NCI-H82 (cell line): Measurements from ENCODE around the gene ANO7.
"Not testable (repeated sequence)": the region's sequence is repeated elsewhere in the genome, so short reads cannot be mapped to it uniquely, and the experiment has no call there.

Experiments used
- DNase-seq: peaks from one replicate; lab custom pipeline; 2025; lab: John Stamatoyannopoulos, UW

The ANO7 gene

GRCh38 chr2:241190291-241190981 is 2.0 kb downstream of the ANO7 start:
- DNase-seq = no peak

GRCh38 chr2:241191081-241191480 is 2.6 kb downstream of the ANO7 start:
- DNase-seq = no peak

- DNase-seq = no peak
These were observed 4.8 kb downstream of the ANO7 start for GRCh38 chr2:241193271-241193670.

- no peak for DNase-seq
These were observed 6.3 kb downstream of the ANO7 start for GRCh38 chr2:241194811-241195210.

GRCh38 chr2:241195506-241196130 is 7.1 kb downstream of the ANO7 start:
- no peak for DNase-seq

- not testable (repeated sequence) for DNase-seq
These were observed 8.8 kb downstream of the ANO7 start for GRCh38 chr2:241197246-241197645.

- DNase-seq = no peak
These were observed 9.5 kb downstream of the ANO7 start for GRCh38 chr2:241197947-241198346.

GRCh38 chr2:241198381-241199279 is 10.2 kb downstream of the ANO7 start:
- DNase-seq = no peak

GRCh38 chr2:241199286-241199685 is 10.8 kb downstream of the ANO7 start:
- no peak for DNase-seq

- DNase-seq = no peak
These were observed 11.7 kb downstream of the ANO7 start for GRCh38 chr2:241199897-241200821.

- no peak for DNase-seq
These were observed 12.4 kb downstream of the ANO7 start for GRCh38 chr2:241200822-241201395.

- no peak for DNase-seq
These were observed 13.2 kb downstream of the ANO7 start for GRCh38 chr2:241201445-241202267.

- DNase-seq = no peak
These were observed 13.8 kb downstream of the ANO7 start for GRCh38 chr2:241202268-241202585.

- no peak for DNase-seq
These were observed 14.2 kb downstream of the ANO7 start for GRCh38 chr2:241202681-241203080.

- DNase-seq = no peak
These were observed 14.9 kb downstream of the ANO7 start for GRCh38 chr2:241203218-241204009.

- no peak for DNase-seq
These were observed 15.5 kb downstream of the ANO7 start for GRCh38 chr2:241204010-241204384.

GRCh38 chr2:241204490-241204889 is 16.0 kb downstream of the ANO7 start:
- no peak for DNase-seq

GRCh38 chr2:241205086-241205485 is 16.6 kb downstream of the ANO7 start:
- DNase-seq = no peak

- no peak for DNase-seq
These were observed 18.7 kb downstream of the ANO7 start for GRCh38 chr2:241207151-241207550.

GRCh38 chr2:241207641-241208040 is 19.2 kb downstream of the ANO7 start:
- DNase-seq = no peak
